ENCODE data around the gene PRTN3.

GRCh38 chr19:853014-853585, 12.3 kb downstream of the PRTN3 start:
- TF ChIP-seq CTCF (IDR thresholded peaks at IDR 0.05) (no peak), EZH2 (IDR thresholded peaks at IDR 0.05) (no peak), EZH2phosphoT487 (IDR thresholded peaks at IDR 0.05) (no peak)

Measured in neural progenitor cell (in vitro differentiated cells).